Gastrocnemius medialis (tissue), 4 donors: Measurements from ENCODE around the gene MEGF11. TPM values are rescaled to one million over a fixed set of nuclear protein-coding genes. Genes with fewer than 3 reads are reported as not detected.
"Not testable (repeated sequence)": the region's sequence is repeated elsewhere in the genome, so short reads cannot be mapped to it uniquely, and the experiment has no call there.

Source experiments
- ATAC-seq, 2 donors: fragments of 150-250 bp; one replicate each; pipeline ENCODE4 v1.9.1; 2016
- DNase-seq, 2 donors: peaks; one replicate each; pipeline ENCODE4 v3.0.0-alpha.2; 2019
- H3K27ac ChIP-seq, 4 donors: fragments of 200-600 bp; sonication (generic); 1 replicate in 1 of 4; 2 replicates in 3 of 4; pipeline ENCODE4 v1.5.1; 2016 to 2018; ENCODE audit warnings: mild to moderate bottlenecking in 2 of 4, moderate library complexity in 1 of 4
- H3K27me3 ChIP-seq, 3 donors: fragments of 200-600 bp; sonication (generic) in 2 of 3; 1 replicate in 1 of 3; 2 replicates in 2 of 3; pipeline versions ENCODE4 v1.5.1 to v1.6.0; 2016 to 2019; ENCODE audit warnings: mild to moderate bottlenecking in 1 of 3, moderate library complexity in 1 of 3
- H3K36me3 ChIP-seq, 2 donors: fragments of 200-600 bp; sonication (generic) in 1 of 2; one replicate each; pipeline ENCODE4 v1.5.1; 2017 to 2018
- H3K4me1 ChIP-seq, 2 donors: fragments of 200-600 bp; sonication (generic) in 1 of 2; one replicate each; pipeline ENCODE4 v1.5.1; 2016 to 2017; ENCODE audit warnings: mild to moderate bottlenecking in 2 of 2
- H3K4me3 ChIP-seq, 4 donors: fragments of 200-600 bp; sonication (generic) in 3 of 4; 1 replicate in 1 of 4; 2 replicates in 3 of 4; pipeline ENCODE4 v1.5.1; 2016 to 2019; ENCODE audit warnings: mild to moderate bottlenecking in 2 of 4
- H3K9me3 ChIP-seq, 3 donors: fragments of 200-600 bp; sonication (generic) in 2 of 3; 1 replicate in 1 of 3; 2 replicates in 2 of 3; pipeline ENCODE4 v1.5.1; 2016 to 2019
- CTCF ChIP-seq, 5 experiments: fragments of 450-650 bp in 3 of 5; fragments of 200-600 bp in 2 of 5; sonication (generic) in 2 of 5; IDR thresholded peaks in 4 of 5; conservative IDR thresholded peaks in 1 of 5; 1 replicate in 4 of 5; 2 replicates in 1 of 5; pipeline ENCODE4 v1.5.1; 2016 to 2019; ENCODE audit warnings: antibody characterized with exemption in 5 of 5, mild to moderate bottlenecking in 3 of 5, moderate library complexity in 3 of 5
- POLR2A ChIP-seq, 2 donors: fragments of 450-650 bp; IDR thresholded peaks; one replicate each; pipeline ENCODE4 v1.6.1; 2017; ENCODE audit warnings: antibody characterized with exemption in 2 of 2, mild to moderate bottlenecking in 2 of 2, moderate library complexity in 2 of 2
- in situ Hi-C, 4 donors: fragments of 200-750 bp; cut with MboI; loops; one replicate each; pipeline versions ENCODE4 v1.15.0 to v1.8.0; 2017; ENCODE audit warnings: low sequenced_read_pairs in 4 of 4
- intact Hi-C: fragments of 100-400 bp; cut with DNase I; formaldehyde crosslinking; loops from one replicate; pipeline ENCODE4 v1.15.1; 2023; ENCODE audit warnings: low total_unique reads
- total RNA-seq, 4 donors: library from RNA; depleted of rRNA; stranded (reverse); fragments of >200 nt; gene quantifications; one replicate each; pipeline versions ENCODE4 v1.1.0 to v1.2.3, GENCODE V29; 2016

MEGF11 gene
- total RNA-seq, 4 donors from 2014 or later = not detected

- ATAC-seq (peak; percentile 8 to 14), DNase-seq (peak; percentile 9 to 21)
- no peak for TF ChIP-seq POLR2A (IDR thresholded peaks at IDR 0.05)
- TF ChIP-seq CTCF (IDR thresholded peaks at IDR 0.05 in 4 of 5, conservative IDR thresholded peaks at IDR 0.05 in 1 of 5) = no peak
- in situ Hi-C loops (loop anchor here (5.0 to 25.0 kb wide), 4 partner anchors 38 to 233 kb away; partner anchors contain the start of gene DENND4A (in 2 of the 4)), intact Hi-C loops (loop anchor here (1.0 to 10.0 kb wide), 5 partner anchors 38 to 625 kb away; partner anchors contain the start of genes DENND4A, INTS14 and SNAPC5)
- Histone ChIP-seq H3K27me3 (no peaks in the 10 kb centered on the region), H3K36me3 (no peaks in the 10 kb centered on the region), H3K4me1 (peaks cover 17 to 23% of the 10 kb centered on the region in 2 donors), H3K27ac (peak overlapping the region; percentile 92 to 100 (median 95)), H3K9me3 (no peaks in the 10 kb centered on the region), H3K4me3 (peak overlapping the region; percentile 87 to 98 (median 88))
Observed at GRCh38 chr15:65869954-65870871, 383.3 kb downstream of the MEGF11 start.

- Histone ChIP-seq H3K36me3 (no peaks in the 10 kb centered on the region), H3K27ac (peak within 1 kb of the TSS; percentile 92 to 100 (median 95)), H3K4me1 (peaks cover 17 to 23% of the 10 kb centered on the region in 2 donors), H3K27me3 (no peaks in the 10 kb centered on the region), H3K9me3 (no peaks in the 10 kb centered on the region), H3K4me3 (peak within 1 kb of the TSS; percentile 87 to 98 (median 88))
- in situ Hi-C loops = loop anchor here (10.0 to 25.0 kb wide), 2 partner anchors 75 to 232 kb away; partner anchors contain the start of gene DENND4A (in 1 of the 4)
- TF ChIP-seq CTCF (IDR thresholded peaks at IDR 0.05 in 4 of 5, conservative IDR thresholded peaks at IDR 0.05 in 1 of 5) (peak in 4 of 5 experiments; percentile 25 to 55 (median 40)), POLR2A (IDR thresholded peaks at IDR 0.05) (peak; percentile 95 to 98)
- DNase-seq = peak; percentile 94 to 97
- intact Hi-C loops = loop anchor here (1.0 to 10.0 kb wide), 5 partner anchors 37 to 625 kb away; partner anchors contain the start of genes DENND4A, INTS14 and SNAPC5
- peak; percentile 93 to 94 for ATAC-seq
Observed at GRCh38 chr15:65869126-65869953, 384.2 kb downstream of the MEGF11 start, which contains the start of gene RAB11A. Gene RAB11A (plus strand): TSS chr15:65869491. CDS start chr15:65869586, 95 bp downstream.

GRCh38 chr15:65868546-65869125 is 384.9 kb downstream of the MEGF11 start:
- in situ Hi-C loops = loop anchor here (10.0 to 25.0 kb wide), 2 partner anchors 74 to 231 kb away; partner anchors contain the start of gene DENND4A (in 1 of the 4)

GRCh38 chr15:65867933-65868332 is 385.6 kb downstream of the MEGF11 start:
- DNase-seq, ATAC-seq, H3K9me3 ChIP-seq, H3K36me3 ChIP-seq, H3K27me3 ChIP-seq, H3K4me3 ChIP-seq, H3K27ac ChIP-seq: not testable (repeated sequence)
- intact Hi-C loops (loop anchor here (10.0 kb wide), 2 partner anchors 233 to 627 kb away; partner anchors contain the start of gene SNAPC5), in situ Hi-C loops (loop anchor here (10.0 to 25.0 kb wide), 2 partner anchors 73 to 231 kb away; partner anchors contain the start of gene DENND4A (in 1 of the 4))
- H3K4me1 ChIP-seq = peaks cover 17 to 19% of the 10 kb centered on the region in 2 donors

More at GRCh38 chr15:65868546-65869125, 384.9 kb downstream of the MEGF11 start:
- H3K27ac ChIP-seq = peak overlapping the region; percentile 92 to 100 (median 95)
- no peaks in the 10 kb centered on the region for H3K36me3 ChIP-seq
- peak overlapping the region; percentile 87 to 98 (median 88) for H3K4me3 ChIP-seq
- H3K27me3 ChIP-seq = no peaks in the 10 kb centered on the region
- peaks cover 17 to 23% of the 10 kb centered on the region in 2 donors for H3K4me1 ChIP-seq
- intact Hi-C loops = loop anchor here (1.0 to 10.0 kb wide), 5 partner anchors 36 to 626 kb away; partner anchors contain the start of genes DENND4A, INTS14 and SNAPC5
- DNase-seq = no peak
- no peak for TF ChIP-seq CTCF (IDR thresholded peaks at IDR 0.05 in 4 of 5, conservative IDR thresholded peaks at IDR 0.05 in 1 of 5)
- TF ChIP-seq POLR2A (IDR thresholded peaks at IDR 0.05) = no peak
- no peak for ATAC-seq
- no peaks in the 10 kb centered on the region for H3K9me3 ChIP-seq
